Neural cell (in vitro differentiated cells): ENCODE data around the gene STK10. TPM values are rescaled to one million over a fixed set of nuclear protein-coding genes. Genes with fewer than 3 reads are reported as not detected.

Source experiments
- H2AFZ ChIP-seq: fragments of 200-600, 300-800 bp; sonication (generic), shearing (Covaris generic); 2 replicates; pipeline ENCODE4 v1.6.0; 2014; ENCODE audit warnings: low read depth, mild to moderate bottlenecking, antibody characterized with exemption, low read length, moderate library complexity
- H3F3A ChIP-seq: fragments of 200-600 bp; shearing (Covaris generic); 2 replicates; pipeline ENCODE4 v1.6.1; 2016; ENCODE audit warnings: mild to moderate bottlenecking, moderate library complexity, mixed read lengths, antibody characterized with exemption, low read length; ENCODE audit not compliant: insufficient read depth, poor library complexity, severe bottlenecking
- H3K27ac ChIP-seq: fragments of 200-600, 300-800 bp; sonication (generic), shearing (Covaris generic); 2 replicates; pipeline ENCODE4 v1.5.1; 2014; ENCODE audit warnings: mild to moderate bottlenecking, low read length, moderate library complexity
- H3K27me3 ChIP-seq: fragments of 300-800, 200-600 bp; sonication (generic), shearing (Covaris generic); 2 replicates; pipeline ENCODE4 v1.6.0; 2014; ENCODE audit warnings: mild to moderate bottlenecking, low read depth, low read length, moderate library complexity; ENCODE audit not compliant: insufficient read depth
- H3K36me3 ChIP-seq: fragments of 300-800, 200-600 bp; sonication (generic), shearing (Covaris generic); 2 replicates; pipeline ENCODE4 v1.5.1; 2014; ENCODE audit warnings: mild to moderate bottlenecking, antibody characterized with exemption, low read length, moderate library complexity; ENCODE audit not compliant: insufficient read depth
- H3K4me2 ChIP-seq: fragments of 300-800, 200-600 bp; sonication (generic), shearing (Covaris generic); 2 replicates; pipeline ENCODE4 v1.6.0; 2014; ENCODE audit warnings: mild to moderate bottlenecking, low read length
- H3K4me3 ChIP-seq: fragments of 300-800, 200-600 bp; sonication (generic), shearing (Covaris generic); 2 replicates; pipeline ENCODE4 v1.5.1; 2014; ENCODE audit warnings: mild to moderate bottlenecking, low read length, moderate library complexity
- H3K79me2 ChIP-seq: fragments of 200-600 bp; shearing (Covaris generic); replicated peaks from 2 replicates; pipeline ENCODE4 v1.6.0; 2014; ENCODE audit warnings: mild to moderate bottlenecking, low read length, moderate library complexity; ENCODE audit not compliant: insufficient read depth
- H3K9ac ChIP-seq: fragments of 300-800, 200-600 bp; sonication (generic), shearing (Covaris generic); 2 replicates; pipeline ENCODE4 v1.6.1; 2016; ENCODE audit warnings: mild to moderate bottlenecking, low read length, mixed read lengths
- H3K9me2 ChIP-seq: fragments of 200-600 bp; shearing (Covaris generic); 2 replicates; pipeline ENCODE4 v1.6.1; 2016; ENCODE audit warnings: mild to moderate bottlenecking, low read length, mixed read lengths; ENCODE audit not compliant: insufficient read depth
- H3K9me3 ChIP-seq: fragments of 200-600, 300-800 bp; sonication (generic), shearing (Covaris generic); 2 replicates; pipeline ENCODE4 v1.6.1; 2016; ENCODE audit warnings: mild to moderate bottlenecking, mixed run types, low read length, moderate library complexity, mixed read lengths
- H4K20me1 ChIP-seq: fragments of 200-600 bp; shearing (Covaris generic); 2 replicates; pipeline ENCODE4 v1.6.1; 2016; ENCODE audit warnings: mild to moderate bottlenecking, mixed run types; ENCODE audit not compliant: insufficient read depth
- CTCF ChIP-seq: fragments of 450-650 bp; IDR thresholded peaks from 2 replicates; pipeline ENCODE4 v1.5.1; 2014; ENCODE audit warnings: antibody characterized with exemption, mild to moderate bottlenecking, moderate library complexity; ENCODE audit not compliant: poor library complexity, severe bottlenecking
- EP300 ChIP-seq: fragments of 450-650 bp; conservative IDR thresholded peaks from 2 replicates; pipeline ENCODE4 v1.6.1; 2014; ENCODE audit warnings: antibody characterized with exemption, mild to moderate bottlenecking, moderate library complexity; ENCODE audit not compliant: poor library complexity, severe bottlenecking
- EZH2 ChIP-seq: fragments of 200-600, 300-800 bp; shearing (Covaris generic), sonication (generic); IDR thresholded peaks from 2 replicates; pipeline ENCODE4 v1.6.1; 2014; ENCODE audit warnings: antibody characterized with exemption, low read length, borderline replicate concordance, mild to moderate bottlenecking; ENCODE audit not compliant: insufficient read depth, poor library complexity, severe bottlenecking
- MXI1 ChIP-seq: fragments of 450-650 bp; conservative IDR thresholded peaks from 2 replicates; pipeline ENCODE4 v1.6.1; 2014; ENCODE audit warnings: antibody characterized with exemption, mild to moderate bottlenecking; ENCODE audit not compliant: poor library complexity, severe bottlenecking
- POLR2AphosphoS5 ChIP-seq: IDR thresholded peaks from 2 replicates; pipeline ENCODE4 v1.6.1; 2012
- RAD21 ChIP-seq: fragments of 450-650 bp; conservative IDR thresholded peaks from 2 replicates; pipeline ENCODE4 v1.6.1; 2014; ENCODE audit warnings: antibody characterized with exemption, mild to moderate bottlenecking, moderate library complexity
- SMC3 ChIP-seq: fragments of 450-650 bp; conservative IDR thresholded peaks from 2 replicates; pipeline ENCODE4 v1.6.1; 2014; ENCODE audit warnings: antibody characterized with exemption, mild to moderate bottlenecking, moderate library complexity; ENCODE audit not compliant: poor library complexity
- TAF1 ChIP-seq: IDR thresholded peaks from 2 replicates; pipeline ENCODE4 v1.6.1; 2012; ENCODE audit warnings: low read depth
- polyA plus RNA-seq: library from polyadenylated mRNA; depleted of rRNA; stranded (reverse); fragments of >200 nt; gene quantifications from 2 replicates; pipeline ENCODE4 v1.2.3, GENCODE V29; 2014
- TF ChIP-seq, protein P1 (sequence below): IDR thresholded peaks from 2 replicates; pipeline ENCODE4 v1.6.1; 2012; ENCODE audit warnings: borderline replicate concordance

The STK10 gene
- polyA plus RNA-seq, 1 donor from 2014 or later = 8.2 TPM

DNA sequence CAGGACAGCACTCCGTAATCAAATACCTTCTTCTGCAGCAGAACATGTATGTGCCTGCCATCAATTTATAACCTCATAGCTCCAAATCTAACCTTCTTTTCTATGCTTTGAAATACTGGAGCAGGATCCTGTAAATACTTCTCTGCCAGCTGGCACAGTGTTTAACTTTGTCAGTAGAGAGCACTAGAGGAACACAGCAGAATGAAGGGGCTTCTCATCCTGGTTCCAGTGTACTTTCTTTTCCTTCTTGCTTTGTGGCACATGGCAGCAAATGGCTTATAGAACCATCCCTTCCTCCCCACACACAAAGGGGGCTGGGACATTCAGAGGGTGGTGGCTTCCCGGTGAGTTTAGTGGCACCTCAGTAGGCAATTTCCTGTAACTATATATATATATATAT is 177.7 kb downstream of the STK10 start:
- H4K20me1 ChIP-seq = no peaks in the 10 kb centered on the region
- H3K4me3 ChIP-seq = no peak overlapping the region
- H3K9me2 ChIP-seq = no peaks in the 10 kb centered on the region
- TF ChIP-seq RAD21 = peak; percentile 53
- TF ChIP-seq EZH2 = no peak
- H3K4me2 ChIP-seq = no peak overlapping the region
- peaks cover 9% of the 10 kb centered on the region for H3K79me2 ChIP-seq
- H3K27ac ChIP-seq = no peak overlapping the region
- H3K27me3 ChIP-seq = no peaks in the 10 kb centered on the region
- H3F3A ChIP-seq = no peaks in the 10 kb centered on the region
- no peak overlapping the region for H3K9ac ChIP-seq
- no peak overlapping the region for H2AFZ ChIP-seq
- no peaks in the 10 kb centered on the region for H3K9me3 ChIP-seq
- no peaks in the 10 kb centered on the region for H3K36me3 ChIP-seq

DNA sequence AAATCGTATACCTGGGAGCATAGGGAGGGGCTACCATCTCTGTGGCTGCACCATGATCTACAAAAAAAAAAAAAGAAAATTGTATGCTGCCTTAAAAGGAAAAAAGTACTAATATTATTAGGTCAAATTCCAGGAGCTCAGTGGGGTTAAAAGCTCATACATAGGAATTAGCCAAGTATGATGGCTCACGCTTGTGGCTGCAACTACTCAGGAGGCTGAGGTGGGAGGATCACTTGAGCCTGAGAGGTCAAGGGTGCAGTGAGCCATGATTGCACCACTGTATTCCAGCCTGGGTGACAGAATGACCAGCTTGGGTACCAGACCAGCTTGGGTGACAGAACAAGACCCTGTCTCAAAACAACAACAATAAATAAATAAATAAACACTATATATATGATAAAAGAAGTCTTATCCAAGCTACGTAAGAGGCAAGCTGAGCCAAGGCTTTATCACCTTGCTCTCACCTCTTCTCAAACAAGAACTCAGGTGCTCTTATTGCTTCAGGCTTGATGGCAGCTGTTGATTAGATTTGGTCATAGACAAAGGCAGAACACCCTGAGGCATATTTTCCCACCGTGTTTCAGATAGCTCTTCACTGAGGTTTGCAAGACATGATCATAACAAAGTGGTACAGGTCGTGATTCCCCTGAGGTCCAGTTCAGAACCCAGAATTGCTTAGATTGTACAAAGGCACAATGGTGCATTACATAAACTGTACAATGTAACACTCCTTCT is 178.3 kb downstream of the STK10 start:
- Histone ChIP-seq H2AFZ (no peak overlapping the region), H3K36me3 (no peaks in the 10 kb centered on the region), H3K27me3 (no peaks in the 10 kb centered on the region), H3K9me2 (no peaks in the 10 kb centered on the region), H3K4me2 (no peak overlapping the region), H3K9me3 (no peaks in the 10 kb centered on the region), H4K20me1 (no peaks in the 10 kb centered on the region), H3K79me2 (peaks cover 15% of the 10 kb centered on the region), H3K9ac (no peak overlapping the region), H3K27ac (no peak overlapping the region), H3K4me3 (no peak overlapping the region), H3F3A (no peaks in the 10 kb centered on the region)
- TF ChIP-seq POLR2AphosphoS5 (no peak), EP300 (no peak), SMC3 (no peak), MXI1 (no peak), TAF1 (no peak), CTCF (no peak), RAD21 (no peak), EZH2 (no peak)
- TF ChIP-seq, protein P1, sequence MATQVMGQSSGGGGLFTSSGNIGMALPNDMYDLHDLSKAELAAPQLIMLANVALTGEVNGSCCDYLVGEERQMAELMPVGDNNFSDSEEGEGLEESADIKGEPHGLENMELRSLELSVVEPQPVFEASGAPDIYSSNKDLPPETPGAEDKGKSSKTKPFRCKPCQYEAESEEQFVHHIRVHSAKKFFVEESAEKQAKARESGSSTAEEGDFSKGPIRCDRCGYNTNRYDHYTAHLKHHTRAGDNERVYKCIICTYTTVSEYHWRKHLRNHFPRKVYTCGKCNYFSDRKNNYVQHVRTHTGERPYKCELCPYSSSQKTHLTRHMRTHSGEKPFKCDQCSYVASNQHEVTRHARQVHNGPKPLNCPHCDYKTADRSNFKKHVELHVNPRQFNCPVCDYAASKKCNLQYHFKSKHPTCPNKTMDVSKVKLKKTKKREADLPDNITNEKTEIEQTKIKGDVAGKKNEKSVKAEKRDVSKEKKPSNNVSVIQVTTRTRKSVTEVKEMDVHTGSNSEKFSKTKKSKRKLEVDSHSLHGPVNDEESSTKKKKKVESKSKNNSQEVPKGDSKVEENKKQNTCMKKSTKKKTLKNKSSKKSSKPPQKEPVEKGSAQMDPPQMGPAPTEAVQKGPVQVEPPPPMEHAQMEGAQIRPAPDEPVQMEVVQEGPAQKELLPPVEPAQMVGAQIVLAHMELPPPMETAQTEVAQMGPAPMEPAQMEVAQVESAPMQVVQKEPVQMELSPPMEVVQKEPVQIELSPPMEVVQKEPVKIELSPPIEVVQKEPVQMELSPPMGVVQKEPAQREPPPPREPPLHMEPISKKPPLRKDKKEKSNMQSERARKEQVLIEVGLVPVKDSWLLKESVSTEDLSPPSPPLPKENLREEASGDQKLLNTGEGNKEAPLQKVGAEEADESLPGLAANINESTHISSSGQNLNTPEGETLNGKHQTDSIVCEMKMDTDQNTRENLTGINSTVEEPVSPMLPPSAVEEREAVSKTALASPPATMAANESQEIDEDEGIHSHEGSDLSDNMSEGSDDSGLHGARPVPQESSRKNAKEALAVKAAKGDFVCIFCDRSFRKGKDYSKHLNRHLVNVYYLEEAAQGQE = no peak
